KMS-11 (cell line): ENCODE measurements around the gene CCDC18.
A peak's percentile ranks its signal among the peaks of the same experiment; 100 is the strongest.

Experiments
- H2AFZ ChIP-seq: fragments of 200-600 bp; sonication (generic); 2 replicates; pipeline ENCODE4 v1.6.1; 2016; ENCODE audit warnings: antibody characterized with exemption, mixed run types, low read depth
- H3K27ac ChIP-seq: fragments of 200-600 bp; sonication (generic); 2 replicates; pipeline ENCODE4 v1.6.1; 2016; ENCODE audit warnings: mild to moderate bottlenecking, mixed run types
- H3K27me3 ChIP-seq: fragments of 200-600 bp; sonication (generic); 2 replicates; pipeline ENCODE4 v1.6.1; 2017; ENCODE audit warnings: mild to moderate bottlenecking, low read depth, mixed run types, moderate library complexity; ENCODE audit not compliant: insufficient read depth
- H3K36me3 ChIP-seq: fragments of 200-600 bp; sonication (generic); 2 replicates; pipeline ENCODE4 v1.6.1; 2017; ENCODE audit warnings: mild to moderate bottlenecking, mixed run types; ENCODE audit not compliant: insufficient read depth
- H3K4me1 ChIP-seq: fragments of 200-600 bp; sonication (generic); 2 replicates; pipeline ENCODE4 v1.6.1; 2016; ENCODE audit warnings: mild to moderate bottlenecking, low read depth, mixed run types; ENCODE audit not compliant: poor library complexity, severe bottlenecking
- H3K4me2 ChIP-seq: fragments of 200-600 bp; sonication (generic); 2 replicates; pipeline ENCODE4 v1.7.0; 2016; ENCODE audit warnings: mild to moderate bottlenecking, mixed run types
- H3K4me3 ChIP-seq: fragments of 200-600 bp; sonication (generic); IDR thresholded peaks from 2 replicates; pipeline ENCODE4 v1.6.1; 2017; ENCODE audit warnings: low read depth, low read length, mixed read lengths; ENCODE audit not compliant: insufficient read depth
- H3K79me2 ChIP-seq: fragments of 200-600 bp; sonication (generic); 2 replicates; pipeline ENCODE4 v1.6.1; 2016; ENCODE audit warnings: low read depth, mixed run types; ENCODE audit not compliant: insufficient read depth
- H3K9ac ChIP-seq: fragments of 200-600 bp; sonication (generic); 2 replicates; pipeline ENCODE4 v1.6.1; 2016; ENCODE audit warnings: mild to moderate bottlenecking, mixed run types
- H4K20me1 ChIP-seq: fragments of 200-600 bp; sonication (generic); 2 replicates; pipeline ENCODE4 v1.6.1; 2016; ENCODE audit warnings: mild to moderate bottlenecking, mixed run types; ENCODE audit not compliant: insufficient read depth
- TF ChIP-seq, protein P1 (sequence below): fragments of 200-600 bp; sonication (generic); conservative IDR thresholded peaks from 2 replicates; pipeline ENCODE4 v1.6.1; 2017; ENCODE audit warnings: low read depth, mild to moderate bottlenecking, antibody characterized with exemption, low read length, moderate library complexity, mixed read lengths

CCDC18 gene, protein sequence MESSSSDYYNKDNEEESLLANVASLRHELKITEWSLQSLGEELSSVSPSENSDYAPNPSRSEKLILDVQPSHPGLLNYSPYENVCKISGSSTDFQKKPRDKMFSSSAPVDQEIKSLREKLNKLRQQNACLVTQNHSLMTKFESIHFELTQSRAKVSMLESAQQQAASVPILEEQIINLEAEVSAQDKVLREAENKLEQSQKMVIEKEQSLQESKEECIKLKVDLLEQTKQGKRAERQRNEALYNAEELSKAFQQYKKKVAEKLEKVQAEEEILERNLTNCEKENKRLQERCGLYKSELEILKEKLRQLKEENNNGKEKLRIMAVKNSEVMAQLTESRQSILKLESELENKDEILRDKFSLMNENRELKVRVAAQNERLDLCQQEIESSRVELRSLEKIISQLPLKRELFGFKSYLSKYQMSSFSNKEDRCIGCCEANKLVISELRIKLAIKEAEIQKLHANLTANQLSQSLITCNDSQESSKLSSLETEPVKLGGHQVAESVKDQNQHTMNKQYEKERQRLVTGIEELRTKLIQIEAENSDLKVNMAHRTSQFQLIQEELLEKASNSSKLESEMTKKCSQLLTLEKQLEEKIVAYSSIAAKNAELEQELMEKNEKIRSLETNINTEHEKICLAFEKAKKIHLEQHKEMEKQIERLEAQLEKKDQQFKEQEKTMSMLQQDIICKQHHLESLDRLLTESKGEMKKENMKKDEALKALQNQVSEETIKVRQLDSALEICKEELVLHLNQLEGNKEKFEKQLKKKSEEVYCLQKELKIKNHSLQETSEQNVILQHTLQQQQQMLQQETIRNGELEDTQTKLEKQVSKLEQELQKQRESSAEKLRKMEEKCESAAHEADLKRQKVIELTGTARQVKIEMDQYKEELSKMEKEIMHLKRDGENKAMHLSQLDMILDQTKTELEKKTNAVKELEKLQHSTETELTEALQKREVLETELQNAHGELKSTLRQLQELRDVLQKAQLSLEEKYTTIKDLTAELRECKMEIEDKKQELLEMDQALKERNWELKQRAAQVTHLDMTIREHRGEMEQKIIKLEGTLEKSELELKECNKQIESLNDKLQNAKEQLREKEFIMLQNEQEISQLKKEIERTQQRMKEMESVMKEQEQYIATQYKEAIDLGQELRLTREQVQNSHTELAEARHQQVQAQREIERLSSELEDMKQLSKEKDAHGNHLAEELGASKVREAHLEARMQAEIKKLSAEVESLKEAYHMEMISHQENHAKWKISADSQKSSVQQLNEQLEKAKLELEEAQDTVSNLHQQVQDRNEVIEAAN (N-terminal part only)

GRCh38 chr1:93180723-93181613, at the start of gene CCDC18:
TSS of gene CCDC18 (plus strand) at chr1:93180724. CDS start at chr1:93183362, 2,638 bp downstream.
- Histone ChIP-seq H3K27me3 (no peaks in the 10 kb centered on the region), H3K36me3 (no peaks in the 10 kb centered on the region), H3K4me3 (peak within 1 kb of the TSS; percentile 47), H2AFZ (peak within 1 kb of the TSS; percentile 71), H3K4me2 (peak within 1 kb of the TSS; percentile 66), H4K20me1 (no peaks in the 10 kb centered on the region; the same call in 1 of the 2 replicates), H3K4me1 (peaks cover 35% of the 10 kb centered on the region), H3K9ac (peak within 1 kb of the TSS; percentile 82), H3K79me2 (peaks cover 61% of the 10 kb centered on the region), H3K27ac (peak within 1 kb of the TSS; percentile 92)
- TF ChIP-seq, protein P1, sequence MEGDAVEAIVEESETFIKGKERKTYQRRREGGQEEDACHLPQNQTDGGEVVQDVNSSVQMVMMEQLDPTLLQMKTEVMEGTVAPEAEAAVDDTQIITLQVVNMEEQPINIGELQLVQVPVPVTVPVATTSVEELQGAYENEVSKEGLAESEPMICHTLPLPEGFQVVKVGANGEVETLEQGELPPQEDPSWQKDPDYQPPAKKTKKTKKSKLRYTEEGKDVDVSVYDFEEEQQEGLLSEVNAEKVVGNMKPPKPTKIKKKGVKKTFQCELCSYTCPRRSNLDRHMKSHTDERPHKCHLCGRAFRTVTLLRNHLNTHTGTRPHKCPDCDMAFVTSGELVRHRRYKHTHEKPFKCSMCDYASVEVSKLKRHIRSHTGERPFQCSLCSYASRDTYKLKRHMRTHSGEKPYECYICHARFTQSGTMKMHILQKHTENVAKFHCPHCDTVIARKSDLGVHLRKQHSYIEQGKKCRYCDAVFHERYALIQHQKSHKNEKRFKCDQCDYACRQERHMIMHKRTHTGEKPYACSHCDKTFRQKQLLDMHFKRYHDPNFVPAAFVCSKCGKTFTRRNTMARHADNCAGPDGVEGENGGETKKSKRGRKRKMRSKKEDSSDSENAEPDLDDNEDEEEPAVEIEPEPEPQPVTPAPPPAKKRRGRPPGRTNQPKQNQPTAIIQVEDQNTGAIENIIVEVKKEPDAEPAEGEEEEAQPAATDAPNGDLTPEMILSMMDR: no peak

DNA sequence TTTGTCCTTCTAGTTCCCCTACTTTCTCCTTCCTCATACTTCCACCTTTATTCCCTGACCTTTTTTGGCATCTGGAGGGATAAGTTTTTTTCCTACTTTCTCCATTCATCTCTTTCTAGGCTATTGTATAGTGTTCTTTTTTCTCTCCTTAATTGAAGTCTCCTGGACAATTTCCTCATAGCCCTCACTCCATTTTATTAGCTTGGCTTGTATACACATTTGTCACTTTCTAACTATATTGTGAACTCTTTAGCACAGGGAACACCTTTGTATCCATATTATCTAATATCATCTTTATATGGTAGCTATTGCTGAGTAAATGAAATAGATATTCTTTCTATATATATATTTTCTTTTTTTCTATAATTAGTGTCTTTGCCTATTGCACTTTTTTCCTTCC, 47.9 kb upstream of the CCDC18 start:
- Histone ChIP-seq H3K4me1 (no peaks in the 10 kb centered on the region), H3K79me2 (no peaks in the 10 kb centered on the region), H3K27ac (no peak overlapping the region), H3K36me3 (no peaks in the 10 kb centered on the region), H2AFZ (no peak overlapping the region), H3K4me2 (no peak overlapping the region), H3K4me3 (no peak overlapping the region), H3K27me3 (no peaks in the 10 kb centered on the region), H4K20me1 (no peaks in the 10 kb centered on the region), H3K9ac (no peak overlapping the region)
- TF ChIP-seq, protein P1: no peak

DNA sequence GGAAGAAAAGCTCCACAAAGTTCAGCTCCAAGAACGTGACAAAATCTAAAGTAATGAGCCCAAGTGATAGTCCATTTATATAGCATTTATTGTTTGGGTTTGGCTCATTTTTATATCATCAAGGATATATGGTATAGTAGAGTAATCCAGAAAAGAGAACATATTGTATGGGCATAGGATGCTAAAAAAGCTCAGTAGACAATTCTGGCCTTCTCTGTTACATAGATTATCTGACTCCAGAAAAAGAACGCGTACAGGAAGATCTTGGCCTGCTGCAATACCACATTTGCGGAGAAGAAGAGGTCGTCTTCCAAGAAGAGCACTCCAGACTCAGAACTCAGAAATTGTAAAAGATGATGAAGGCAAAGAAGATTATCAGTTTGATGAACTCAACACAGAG, 44.1 kb upstream of the CCDC18 start:
- Histone ChIP-seq H3K27me3 (no peaks in the 10 kb centered on the region), H3K9ac (no peak overlapping the region)
- TF ChIP-seq, protein P1: no peak

More for the DNA sequence above, 44.1 kb upstream of the CCDC18 start:
- Histone ChIP-seq H3K4me3 (no peak overlapping the region), H3K79me2 (no peaks in the 10 kb centered on the region), H3K4me1 (no peaks in the 10 kb centered on the region), H3K27ac (no peak overlapping the region), H2AFZ (no peak overlapping the region), H4K20me1 (no peaks in the 10 kb centered on the region), H3K4me2 (no peak overlapping the region), H3K36me3 (no peaks in the 10 kb centered on the region)
